GM12873 (cell line): Measurements from ENCODE around the gene MAGEA6.

Experiments used
- CTCF ChIP-seq: IDR thresholded peaks from 2 replicates; pipeline ENCODE4 v1.5.1; 2012; ENCODE audit warnings: low read depth, mild to moderate bottlenecking, moderate library complexity, low read length, control low read depth; ENCODE audit not compliant: insufficient read depth; ENCODE audit errors: missing control alignments

The MAGEA6 gene

DNA sequence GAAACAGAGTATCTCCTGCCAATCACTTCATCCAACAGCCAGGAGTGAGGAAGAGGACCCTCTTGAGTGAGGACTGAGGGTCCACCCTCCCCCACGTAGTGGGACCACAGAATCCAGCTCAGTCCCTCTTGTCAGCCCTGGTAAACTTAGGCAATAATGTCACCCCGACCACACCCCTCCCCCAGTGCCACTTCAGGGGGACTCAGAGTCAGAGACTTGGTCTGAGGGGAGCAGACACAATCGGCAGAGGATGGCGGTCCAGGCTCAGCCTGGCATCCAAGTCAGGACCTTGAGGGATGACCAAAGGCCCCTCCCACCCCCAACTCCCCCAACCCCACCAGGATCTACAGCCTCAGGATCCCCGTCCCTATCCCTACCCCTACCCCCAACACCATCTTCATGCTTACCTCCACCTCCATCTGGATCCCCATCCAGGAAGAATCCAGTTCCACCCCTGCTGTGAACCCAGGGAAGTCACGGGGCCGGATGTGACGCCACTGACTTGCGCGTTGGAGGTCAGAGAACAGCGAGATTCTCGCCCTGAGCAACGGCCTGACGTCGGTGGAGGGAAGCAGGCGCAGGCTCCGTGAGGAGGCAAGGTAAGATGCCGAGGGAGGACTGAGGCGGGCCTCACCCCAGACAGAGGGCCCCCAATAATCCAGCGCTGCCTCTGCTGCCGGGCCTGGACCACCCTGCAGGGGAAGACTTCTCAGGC is 36.1 kb downstream of the MAGEA6 start, which contains the start of the genes CSAG1 and MAGEA12:
Gene CSAG1, minus strand, starts transcription at position 461 of the 715 bp plus-strand sequence. CDS start 1,261 bp downstream, outside the sequence.
Gene MAGEA12, plus strand, starts transcription at position 497 of the 715 bp plus-strand sequence. CDS start 2,405 bp downstream, outside the sequence.
- no peak for TF ChIP-seq CTCF

- no peak for TF ChIP-seq CTCF
Measured at GRCh38 chrX:152725409-152725808, 44.1 kb downstream of the MAGEA6 start.
